GM19467 (cell line): ENCODE results near the gene PSORS1C1.
"Not testable (repeated sequence)": the region's sequence is repeated elsewhere in the genome, so short reads cannot be mapped to it uniquely, and the experiment has no call there.

Source experiments
- ATAC-seq: cut with Tn5 transposase; IDR thresholded peaks from one replicate; pipeline ENCODE4 v1.9.1; 2021; ENCODE audit warnings: mild to moderate bottlenecking, moderate library complexity; ENCODE audit not compliant: unreplicated experiment

PSORS1C1 gene, protein sequence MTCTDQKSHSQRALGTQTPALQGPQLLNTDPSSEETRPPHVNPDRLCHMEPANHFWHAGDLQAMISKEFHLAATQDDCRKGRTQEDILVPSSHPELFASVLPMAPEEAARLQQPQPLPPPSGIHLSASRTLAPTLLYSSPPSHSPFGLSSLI

DNA sequence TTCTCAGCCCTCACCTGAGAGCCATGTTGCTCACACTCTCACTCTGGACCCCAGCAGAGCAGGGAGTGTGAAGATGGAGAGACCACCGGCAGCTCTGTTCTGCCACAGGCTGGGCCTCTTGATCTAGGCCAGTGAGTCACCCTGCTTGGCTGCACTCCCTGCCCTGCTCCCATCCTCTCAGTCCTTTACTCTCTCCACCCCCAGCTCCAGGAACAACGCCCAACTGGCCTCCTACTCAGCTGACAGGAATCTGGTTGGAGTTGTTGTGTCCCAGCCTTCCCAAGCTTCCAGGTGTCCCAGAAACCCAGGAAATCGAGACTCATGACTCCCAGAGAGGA is at the start of gene PSORS1C1:
Gene PSORS1C1, plus strand, starts transcription at position 260 of the 338 bp plus-strand sequence. CDS start 14,833 bp downstream, outside the sequence.
- ATAC-seq, result no peak

DNA sequence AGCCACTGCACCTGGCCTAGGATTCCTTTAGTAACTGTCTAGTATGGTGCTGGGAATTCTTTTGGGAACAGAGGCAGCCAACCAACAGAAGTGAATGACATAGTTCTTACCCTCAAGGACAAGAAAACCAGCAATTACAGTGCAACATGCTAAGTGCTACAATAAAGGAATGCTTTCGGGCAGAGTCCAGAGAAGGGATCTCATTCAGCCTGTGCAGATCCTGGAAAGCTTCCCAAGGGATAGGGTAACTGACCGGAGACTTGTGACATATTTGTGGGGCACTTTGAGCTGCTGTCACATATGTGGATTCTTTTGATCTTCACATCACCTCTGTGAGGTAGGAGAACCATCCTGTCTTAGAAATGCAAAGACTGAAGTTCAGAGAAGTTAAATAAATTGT is 49.0 kb upstream of the PSORS1C1 start:
- ATAC-seq, result no peak

DNA sequence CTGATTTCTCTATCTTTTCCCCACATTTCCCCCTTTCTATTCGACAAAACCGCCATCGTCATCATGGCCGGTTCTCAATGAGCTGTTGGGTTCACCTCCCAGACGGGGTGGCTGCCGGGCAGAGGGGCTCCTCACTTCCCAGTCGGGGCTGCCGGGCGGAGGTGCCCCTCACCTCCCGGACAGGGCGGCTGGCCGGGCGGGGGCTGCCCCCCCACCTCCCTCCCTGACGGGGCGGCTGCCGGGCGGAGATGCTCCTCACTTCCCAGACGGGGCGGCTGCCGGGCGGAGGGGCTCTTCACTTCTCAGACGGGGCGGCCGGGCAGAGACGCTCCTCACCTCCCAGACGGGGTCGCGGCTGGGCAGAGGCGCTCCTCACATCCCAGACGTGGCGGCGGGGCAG is 47.6 kb upstream of the PSORS1C1 start:
- not testable (repeated sequence) for ATAC-seq

DNA sequence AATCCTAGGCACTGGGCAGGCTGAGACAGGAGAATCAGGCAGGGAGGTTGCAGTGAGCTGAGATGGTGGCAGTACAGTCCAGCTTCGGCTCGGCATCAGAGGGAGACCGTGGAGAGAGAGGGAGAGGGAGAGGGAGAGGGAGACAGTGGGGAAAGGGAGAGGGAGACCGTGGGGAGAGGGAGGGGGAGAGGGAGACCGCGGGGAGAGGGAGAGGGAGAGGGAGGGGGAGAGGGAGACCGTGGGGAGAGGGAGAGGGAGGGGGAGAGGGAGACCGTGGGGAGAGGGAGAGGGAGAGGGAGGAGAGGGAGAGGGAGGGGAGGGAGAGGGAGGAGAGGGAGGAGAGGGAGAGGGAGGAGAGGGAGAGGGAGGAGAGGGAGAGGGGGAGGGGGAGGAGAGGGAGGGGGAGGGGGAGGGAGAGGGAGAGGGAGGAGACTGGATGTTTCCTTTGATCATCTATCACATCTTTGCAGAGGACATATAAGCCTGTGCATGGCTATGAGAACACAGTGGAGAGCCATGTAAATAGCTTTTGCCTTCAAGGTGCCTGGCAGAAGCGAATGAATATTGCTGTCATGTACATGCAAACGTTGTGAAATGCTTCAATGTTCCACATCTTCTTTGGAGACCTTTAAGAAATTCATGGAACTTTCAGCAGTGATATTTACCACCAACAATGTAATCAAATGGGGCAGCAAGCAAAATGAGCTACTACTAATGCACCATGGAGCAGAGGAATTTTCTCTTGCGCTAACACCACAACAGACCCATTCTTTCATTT is 46.5 kb upstream of the PSORS1C1 start:
- not testable (repeated sequence) for ATAC-seq

DNA sequence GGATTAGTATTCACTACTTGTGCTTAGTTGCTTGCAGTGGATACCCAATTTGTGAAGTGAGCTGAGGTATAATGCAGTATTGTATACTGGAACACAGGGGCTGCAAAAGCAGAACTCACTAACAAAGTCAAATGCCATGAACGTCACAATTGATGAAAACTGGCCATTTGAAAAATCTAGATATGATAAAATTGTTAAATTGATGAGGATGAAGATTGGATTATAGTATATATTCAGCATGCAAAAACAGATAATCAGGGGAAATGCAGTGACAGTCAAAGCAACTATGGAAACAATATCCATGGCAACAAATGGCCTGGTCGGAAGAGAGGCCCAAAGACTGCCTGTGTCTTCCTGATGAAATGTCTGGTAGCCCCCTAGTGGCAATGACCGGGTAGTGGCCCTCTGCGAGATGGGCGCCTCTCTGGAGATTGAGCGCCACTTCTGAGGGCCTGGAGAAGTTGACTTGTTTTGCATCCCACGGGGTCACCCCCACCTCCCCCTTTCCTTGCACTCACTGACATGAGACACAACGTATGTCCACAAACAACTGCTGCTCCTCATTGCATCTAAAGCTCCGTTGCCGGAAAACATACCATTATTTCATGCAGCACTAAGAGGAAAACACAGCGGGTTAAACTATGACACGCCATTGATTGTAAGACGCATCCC is 45.8 kb upstream of the PSORS1C1 start:
- ATAC-seq, result no peak

- no peak for ATAC-seq
Observed at GRCh38 chr6:31070711-31071197, 43.8 kb upstream of the PSORS1C1 start.

- no peak for ATAC-seq
Observed at GRCh38 chr6:31074401-31074800, 40.2 kb upstream of the PSORS1C1 start.

- no peak for ATAC-seq
Observed at GRCh38 chr6:31075528-31075927, 39.1 kb upstream of the PSORS1C1 start.

GRCh38 chr6:31076611-31077010 is 38.0 kb upstream of the PSORS1C1 start:
- ATAC-seq, result no peak

GRCh38 chr6:31079656-31080261 is 34.8 kb upstream of the PSORS1C1 start:
- no peak for ATAC-seq

GRCh38 chr6:31081872-31082271 is 32.7 kb upstream of the PSORS1C1 start:
- ATAC-seq, result no peak

DNA sequence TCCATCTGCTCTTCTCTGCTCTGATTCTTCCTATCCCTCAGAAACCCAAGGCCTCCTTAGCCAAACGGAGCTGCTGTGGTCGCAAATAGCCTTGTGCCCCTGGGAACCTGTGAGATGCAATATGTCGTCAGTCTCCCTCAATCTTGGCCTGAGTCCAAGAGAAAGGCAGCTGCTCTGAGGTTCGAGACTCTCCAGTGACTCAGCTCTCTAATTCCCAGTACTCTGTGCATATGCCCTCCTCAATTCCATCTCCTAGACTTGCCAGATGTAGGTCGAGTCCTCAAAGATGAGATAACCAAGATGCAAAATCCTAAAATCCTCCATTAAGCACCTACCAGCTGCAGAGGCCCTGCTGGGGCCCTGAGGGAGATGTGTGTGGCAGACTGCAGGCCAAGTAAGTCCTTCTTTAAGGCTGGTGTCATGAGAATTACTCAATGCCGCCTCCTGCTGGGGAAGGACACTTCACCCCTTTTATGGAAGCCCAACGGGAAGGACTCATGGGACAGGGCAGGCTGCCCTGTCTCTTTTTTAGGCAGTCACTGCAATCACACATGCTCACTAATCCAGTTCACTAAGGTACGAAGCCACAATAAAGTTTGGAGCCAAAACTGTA is 30.8 kb upstream of the PSORS1C1 start:
- no peak for ATAC-seq

GRCh38 chr6:31086788-31087440 is 27.7 kb upstream of the PSORS1C1 start:
- no peak for ATAC-seq

DNA sequence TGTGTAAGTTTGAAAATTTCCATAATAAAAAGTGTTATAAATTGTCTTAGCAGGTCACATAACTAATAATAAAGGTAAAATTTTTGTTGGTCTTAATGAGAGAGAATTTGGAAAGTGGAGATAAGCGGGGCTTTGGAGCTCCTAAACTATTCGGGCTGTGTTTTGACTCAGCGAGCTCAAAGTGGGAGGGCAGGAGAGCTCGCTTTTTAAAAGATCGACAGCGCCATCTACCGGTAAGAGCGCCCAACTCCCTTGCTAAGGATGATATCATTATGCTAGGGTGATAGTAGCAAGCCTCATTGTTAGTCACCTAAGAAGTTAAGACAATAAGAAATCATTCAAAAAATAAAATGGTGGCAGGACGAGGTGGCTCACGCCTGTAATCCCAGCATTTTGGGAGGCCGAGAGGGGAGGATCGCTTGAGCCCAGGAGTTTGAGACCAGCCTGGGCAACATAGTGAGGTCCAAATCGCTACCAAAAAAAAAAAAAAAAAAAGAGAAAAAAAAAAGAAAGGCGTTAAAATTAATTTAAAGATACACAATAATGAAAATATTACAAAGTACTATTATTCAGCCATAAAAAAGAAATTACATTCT is 27.0 kb upstream of the PSORS1C1 start:
- no peak for ATAC-seq

GRCh38 chr6:31090275-31090972 is 24.2 kb upstream of the PSORS1C1 start:
- no peak for ATAC-seq

DNA sequence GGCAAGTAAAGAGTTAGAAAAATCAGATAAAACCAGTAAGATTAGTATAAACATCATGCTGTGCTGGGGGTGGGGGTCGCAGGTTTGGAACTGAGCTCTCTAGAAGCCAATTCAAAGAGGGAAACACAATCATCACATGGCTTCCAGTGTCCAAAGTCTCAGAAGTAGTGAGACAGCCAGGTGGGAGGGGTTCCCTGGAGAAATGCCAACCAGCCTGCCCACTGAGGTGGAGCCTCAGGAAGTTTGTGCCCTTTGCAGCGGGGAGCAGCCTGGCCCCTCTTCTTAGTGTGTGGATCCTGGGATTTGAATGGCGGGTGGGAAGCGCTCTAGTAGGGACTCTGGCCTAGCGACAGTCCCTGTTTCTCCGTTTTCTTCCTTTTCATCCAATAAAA is 23.6 kb upstream of the PSORS1C1 start:
- ATAC-seq, result no peak

- ATAC-seq, result no peak
Observed at GRCh38 chr6:31091680-31092079, 22.9 kb upstream of the PSORS1C1 start.

DNA sequence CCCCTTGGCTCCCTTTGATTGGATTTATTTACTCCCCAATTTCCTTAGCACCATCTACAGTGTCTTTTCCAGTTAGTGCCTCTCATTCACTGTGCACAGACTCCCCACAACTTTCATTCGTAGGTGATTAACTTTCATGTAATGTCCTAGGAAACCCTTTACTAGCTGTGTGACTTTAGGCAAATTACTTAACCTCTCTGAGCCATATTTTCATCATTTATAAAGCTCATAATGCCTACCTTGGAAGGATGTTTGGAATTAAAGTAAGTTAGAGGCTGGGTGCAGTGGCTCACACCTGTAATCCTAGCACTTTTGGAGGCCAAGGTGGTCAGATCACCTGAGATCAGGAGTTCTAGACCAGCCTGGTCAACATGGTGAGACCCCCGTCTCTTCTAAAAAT is 22.4 kb upstream of the PSORS1C1 start:
- ATAC-seq, result no peak

DNA sequence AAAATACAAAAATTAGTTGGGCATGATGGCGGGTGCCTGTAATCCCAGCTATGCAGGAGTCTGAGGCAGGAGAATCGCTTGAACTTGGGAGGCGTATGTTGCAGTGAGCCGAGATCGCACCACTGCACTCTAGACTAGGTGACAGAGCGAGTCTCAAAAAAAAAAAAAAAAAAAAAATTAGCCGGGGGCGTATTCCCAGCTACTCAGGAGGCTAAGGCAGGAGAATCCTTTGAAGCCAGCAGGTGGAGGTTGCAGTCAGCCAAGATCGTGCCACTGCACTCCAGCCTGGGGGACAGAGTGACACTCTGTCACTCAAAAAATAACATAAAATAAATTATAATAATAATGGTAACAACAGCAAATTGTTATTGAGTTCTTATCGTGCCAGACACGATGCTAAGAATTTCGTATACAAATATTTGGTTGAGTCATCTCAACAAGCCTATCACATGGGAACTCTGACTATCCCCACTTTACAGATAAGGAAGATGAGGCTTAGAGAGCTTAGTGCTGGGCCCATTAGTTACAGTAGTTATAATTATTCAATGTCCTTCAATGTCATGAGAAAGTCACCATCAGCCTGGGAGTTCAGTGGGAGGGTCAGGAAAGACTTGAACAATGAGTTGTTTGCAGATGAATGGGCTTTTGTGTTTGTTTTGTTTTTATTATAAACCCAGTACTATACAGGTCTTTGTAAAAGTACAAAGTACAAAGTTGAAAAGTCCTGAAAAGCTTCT is 21.7 kb upstream of the PSORS1C1 start:
- ATAC-seq, result no peak
